H1 (cell line): ENCODE data around the gene KLHL24. TPM values are rescaled to one million over a fixed set of nuclear protein-coding genes. Genes with fewer than 3 reads are reported as not detected.

ENCODE experiments used
- CTCF ChIA-PET: fragments of 300-600 bp; sonication (Branson Sonifier 250); formaldehyde crosslinking; loops from one replicate; lab custom pipeline; 2021; ENCODE audit not compliant: partially characterized antibody; lab: Charles Lee
- POLR2A ChIA-PET: fragments of 300-600 bp; sonication (Branson Sonifier 250); formaldehyde crosslinking; loops from one replicate; lab custom pipeline; 2021; ENCODE audit warnings: inconsistent platforms; ENCODE audit not compliant: partially characterized antibody; lab: Charles Lee
- DNase-seq, 2 experiments: peaks; one replicate each; pipeline versions ENCODE4 v3.0.0 to v3.0.0-alpha.2; 2010 to 2022; ENCODE audit warnings: low spot score in 2 of 2, low read depth in 1 of 2, mixed read lengths in 1 of 2
- FAIRE-seq: peaks from 2 replicates; lab custom pipeline; 2011; peaks lifted over from hg19 to GRCh38; lab: Jason Lieb, UNC
- H2AFZ ChIP-seq: 2 replicates; pipeline ENCODE4 v1.8.1; 2012; ENCODE audit warnings: low read length, inconsistent platforms
- H2AK5ac ChIP-seq: 2 replicates; pipeline ENCODE4 v1.6.1; 2013; ENCODE audit warnings: low read depth, low read length
- H2BK120ac ChIP-seq: replicated peaks from 2 replicates; pipeline ENCODE3; 2013; ENCODE audit warnings: low read depth, low read length, inconsistent platforms
- H2BK12ac ChIP-seq: 2 replicates; pipeline ENCODE4 v1.6.1; 2013; ENCODE audit warnings: low read depth, low read length
- H2BK15ac ChIP-seq: 2 replicates; pipeline ENCODE4 v1.6.1; 2013; ENCODE audit warnings: low read length
- H2BK20ac ChIP-seq: 2 replicates; pipeline ENCODE4 v1.6.1; 2013; ENCODE audit warnings: low read length
- H2BK5ac ChIP-seq: 2 replicates; pipeline ENCODE4 v1.6.1; 2013; ENCODE audit warnings: low read depth, low read length
- H3K14ac ChIP-seq: 2 replicates; pipeline ENCODE4 v1.6.1; 2013; ENCODE audit warnings: inconsistent platforms; ENCODE audit not compliant: insufficient read length
- H3K18ac ChIP-seq: 2 replicates; pipeline ENCODE4 v1.6.1; 2013; ENCODE audit warnings: low read length; ENCODE audit errors: extremely low read depth
- H3K23ac ChIP-seq: 2 replicates; pipeline ENCODE4 v1.6.1; 2013; ENCODE audit warnings: inconsistent platforms; ENCODE audit not compliant: insufficient read length
- H3K23me2 ChIP-seq: 2 replicates; pipeline ENCODE4 v1.6.1; 2013; ENCODE audit warnings: low read depth, low read length
- H3K27ac ChIP-seq: 2 replicates; pipeline ENCODE4 v1.6.1; 2011; ENCODE audit warnings: low read depth, low read length, inconsistent platforms
- H3K27me3 ChIP-seq, 4 experiments: replicated peaks in 1 of 4; 1 replicate in 1 of 4; 2 replicates in 3 of 4; pipeline versions ENCODE4 v1.6.1 to v1.8.1; 2011 to 2013; ENCODE audit warnings: low read length in 3 of 4, mild to moderate bottlenecking in 3 of 4, inconsistent platforms in 2 of 4, mixed read lengths in 2 of 4, moderate library complexity in 1 of 4; ENCODE audit not compliant: control insufficient read depth in 3 of 4, insufficient read depth in 3 of 4; ENCODE audit errors: extremely low read depth in 1 of 4
- H3K36me3 ChIP-seq, 4 experiments: 2 replicates each; pipeline versions ENCODE4 v1.6.1 to v1.8.1; 2011 to 2013; ENCODE audit warnings: mild to moderate bottlenecking in 4 of 4, low read length in 3 of 4, moderate library complexity in 2 of 4, control low read depth in 1 of 4, inconsistent platforms in 1 of 4; ENCODE audit not compliant: insufficient read depth in 4 of 4, control insufficient read depth in 2 of 4
- H3K4ac ChIP-seq: replicated peaks from 2 replicates; pipeline ENCODE3; 2013; ENCODE audit warnings: low read length, low read depth, mixed read lengths, inconsistent platforms; ENCODE audit not compliant: insufficient read length
- H3K4me1 ChIP-seq, 4 experiments: replicated peaks in 1 of 4; 1 replicate in 1 of 4; 2 replicates in 3 of 4; pipeline versions ENCODE4 v1.6.1 to v1.8.1; 2011 to 2013; ENCODE audit warnings: low read length in 3 of 4, inconsistent platforms in 2 of 4, mixed read lengths in 1 of 4; ENCODE audit not compliant: insufficient read depth in 4 of 4, control insufficient read depth in 3 of 4
- H3K4me2 ChIP-seq, 2 experiments: 2 replicates each; pipeline versions ENCODE4 v1.6.1 to v1.8.1; 2011 to 2013; ENCODE audit warnings: low read depth in 2 of 2, low read length in 2 of 2, control low read depth in 1 of 2, inconsistent platforms in 1 of 2, mild to moderate bottlenecking in 1 of 2; ENCODE audit not compliant: insufficient read depth in 1 of 2
- H3K4me3 ChIP-seq, 4 experiments: fragments of 200-600, 300-600 bp in 1 of 4; sonication (generic), shearing (Covaris generic), sonication (Bioruptor Twin) in 1 of 4; 2 replicates each; pipeline versions ENCODE4 v1.5.1 to v1.8.1; 2011 to 2016; ENCODE audit warnings: low read length in 4 of 4, low read depth in 3 of 4, control low read depth in 2 of 4, inconsistent platforms in 2 of 4, mild to moderate bottlenecking in 2 of 4, mixed read lengths in 1 of 4, moderate library complexity in 1 of 4; ENCODE audit not compliant: insufficient read depth in 2 of 4; ENCODE audit errors: extremely low read depth in 1 of 4
- H3K56ac ChIP-seq: replicated peaks from 2 replicates; pipeline ENCODE3; 2013; ENCODE audit warnings: low read depth, mild to moderate bottlenecking, mixed read lengths, low read length, inconsistent platforms; ENCODE audit not compliant: insufficient read length
- H3K79me1 ChIP-seq: 2 replicates; pipeline ENCODE4 v1.6.1; 2013; ENCODE audit warnings: low read depth, low read length, control low read depth
- H3K79me2 ChIP-seq, 2 experiments: 2 replicates each; pipeline versions ENCODE4 v1.6.1 to v1.8.1; 2012 to 2013; ENCODE audit warnings: low read length in 2 of 2, mild to moderate bottlenecking in 2 of 2, inconsistent platforms in 1 of 2; ENCODE audit not compliant: insufficient read depth in 2 of 2, control insufficient read depth in 1 of 2
- H3K9ac ChIP-seq, 4 experiments: replicated peaks in 1 of 4; 1 replicate in 1 of 4; 2 replicates in 3 of 4; pipeline versions ENCODE4 v1.6.1 to v1.8.1; 2011 to 2013; ENCODE audit warnings: low read depth in 3 of 4, low read length in 3 of 4, control low read depth in 2 of 4, mild to moderate bottlenecking in 2 of 4, moderate library complexity in 2 of 4, inconsistent platforms in 1 of 4; ENCODE audit errors: extremely low read depth in 1 of 4
- H3K9me3 ChIP-seq, 2 experiments: 2 replicates each; pipeline versions ENCODE4 v1.6.1 to v1.8.1; 2012 to 2013; ENCODE audit warnings: mild to moderate bottlenecking in 2 of 2, moderate library complexity in 2 of 2, control low read depth in 1 of 2, inconsistent platforms in 1 of 2, low read depth in 1 of 2, low read length in 1 of 2, mixed read lengths in 1 of 2; ENCODE audit not compliant: insufficient read depth in 2 of 2
- H4K20me1 ChIP-seq, 2 experiments: replicated peaks in 1 of 2; 2 replicates each; pipeline versions ENCODE3 to v1.8.1; 2011 to 2013; ENCODE audit warnings: inconsistent platforms in 2 of 2, low read length in 2 of 2, mild to moderate bottlenecking in 1 of 2; ENCODE audit not compliant: insufficient read depth in 2 of 2, control insufficient read depth in 1 of 2
- H4K5ac ChIP-seq: 2 replicates; pipeline ENCODE4 v1.6.1; 2013; ENCODE audit warnings: low read length, low read depth, mixed read lengths, inconsistent platforms; ENCODE audit not compliant: insufficient read length
- H4K8ac ChIP-seq: 2 replicates; pipeline ENCODE4 v1.8.0; 2013; ENCODE audit warnings: mild to moderate bottlenecking, moderate library complexity, low read length, inconsistent platforms; ENCODE audit not compliant: insufficient read depth; ENCODE audit errors: extremely low read depth
- H4K91ac ChIP-seq: replicated peaks from 2 replicates; pipeline ENCODE3; 2013; ENCODE audit warnings: low read length, mixed read lengths, inconsistent platforms; ENCODE audit not compliant: insufficient read length
- ASH2L ChIP-seq: fragments of 200-600, 300-600 bp; sonication (generic); IDR thresholded peaks from one replicate; pipeline ENCODE4 v1.7.1; 2017; ENCODE audit warnings: low read length
- CBX8 ChIP-seq: fragments of 300-800, 300-1000 bp; sonication (generic); IDR thresholded peaks from 2 replicates; pipeline ENCODE4 v1.7.1; 2016; ENCODE audit warnings: low read depth, low read length, borderline replicate concordance
- CEBPB ChIP-seq: IDR thresholded peaks from 2 replicates; pipeline ENCODE4 v1.6.1; 2012; ENCODE audit warnings: low read depth, low read length
- CHD2 ChIP-seq: IDR thresholded peaks from 2 replicates; pipeline ENCODE4 v1.6.1; 2012; ENCODE audit warnings: low read length, improper control_type of control experiment
- CTBP2 ChIP-seq: IDR thresholded peaks from 2 replicates; pipeline ENCODE4 v1.7.0; 2011; ENCODE audit warnings: borderline replicate concordance, mild to moderate bottlenecking, moderate library complexity, mixed read lengths, low read length; ENCODE audit not compliant: insufficient read depth, insufficient read length
- EP300 ChIP-seq, 2 experiments: IDR thresholded peaks; 1 replicate in 1 of 2; 2 replicates in 1 of 2; pipeline ENCODE4 v1.6.1; 2011 to 2012; ENCODE audit warnings: low read depth in 2 of 2, low read length in 2 of 2, mild to moderate bottlenecking in 2 of 2, borderline replicate concordance in 1 of 2, inconsistent platforms in 1 of 2, moderate library complexity in 1 of 2
- GTF2F1 ChIP-seq: IDR thresholded peaks from 2 replicates; pipeline ENCODE4 v1.6.1; 2012; ENCODE audit warnings: low read depth, low read length, improper control_type of control experiment, borderline replicate concordance
- KDM1A ChIP-seq: fragments of 200-600, 300-600 bp; sonication (generic); IDR thresholded peaks from 2 replicates; pipeline ENCODE4 v1.7.1; 2016; ENCODE audit warnings: mild to moderate bottlenecking, low read length, borderline replicate concordance
- PHF8 ChIP-seq: fragments of 200-600 bp; sonication (generic); conservative IDR thresholded peaks from 2 replicates; pipeline ENCODE4 v1.7.1; 2012; ENCODE audit warnings: low read depth, mild to moderate bottlenecking, inconsistent platforms, low read length, moderate library complexity
- POU5F1 ChIP-seq: IDR thresholded peaks from 2 replicates; pipeline ENCODE4 v1.6.1; 2011; ENCODE audit warnings: low read depth, mild to moderate bottlenecking, low read length, moderate library complexity
- SAP30 ChIP-seq: fragments of 300-600 bp; sonication (generic); IDR thresholded peaks from 2 replicates; pipeline ENCODE4 v1.7.1; 2012; ENCODE audit warnings: low read length, moderate library complexity, mild to moderate bottlenecking, inconsistent platforms; ENCODE audit not compliant: insufficient read depth, insufficient replicate concordance
- SP1 ChIP-seq: IDR thresholded peaks from 2 replicates; pipeline ENCODE4 v1.6.1; 2011; ENCODE audit warnings: low read depth, low read length
- SP4 ChIP-seq: IDR thresholded peaks from 2 replicates; pipeline ENCODE4 v1.6.1; 2012; ENCODE audit warnings: low read length, inconsistent platforms
- SRF ChIP-seq: IDR thresholded peaks from 2 replicates; pipeline ENCODE4 v1.6.1; 2011; ENCODE audit warnings: mild to moderate bottlenecking, low read depth, low read length, moderate library complexity
- TBP ChIP-seq: IDR thresholded peaks from 2 replicates; pipeline ENCODE4 v1.6.1; 2011; ENCODE audit warnings: low read depth, low read length, improper control_type of control experiment
- WGBS, 2 experiments: shearing (Covaris generic) in 1 of 2; methylation state at CpG; one replicate each; pipeline versions ENCODE4 v1.1.6 to v1.1.7; 2013 to 2015; ENCODE audit warnings: low lambda C conversion rate in 2 of 2, mixed read lengths in 2 of 2, inconsistent platforms in 1 of 2, low coverage in 1 of 2, missing lambda C conversion rate in 1 of 2; ENCODE audit not compliant: insufficient replicate concordance in 2 of 2, insufficient coverage in 1 of 2, insufficient read length in 1 of 2; ENCODE audit errors: extremely low coverage in 1 of 2, missing lambda C conversion rate in 1 of 2; 5-methylcytosine and 5-hydroxymethylcytosine counted together
- polyA plus RNA-seq, 7 experiments: library from polyadenylated mRNA; depleted of rRNA in 3 of 7; stranded (reverse) in 5 of 7; unstranded in 2 of 7; fragments of >200 nt in 5 of 7; fragments of 200-250 nt in 2 of 7; gene quantifications; 1 replicate in 5 of 7; 2 replicates in 1 of 7; 4 replicates in 1 of 7; pipeline versions ENCODE4 v1.2.1 to v1.2.3, GENCODE V29; 2011 to 2013; ENCODE audit warnings: missing spikeins in 2 of 7, mixed read lengths in 2 of 7
- total RNA-seq: library from RNA; stranded (reverse); fragmentation: NEBNext Ultra II Directional; extraction: Animal tissue kit (Norgen Biotek cat#: 25700); gene quantifications from 2 replicates; pipeline ENCODE4 v1.2.1, GENCODE V29; 2021

Gene KLHL24
- total and polyA plus RNA-seq, 2 of the 8 experiments (the other 6 are each of a cell fraction or from before 2014, with no cell fraction given) = 12.5 to 36.2 TPM

DNA sequence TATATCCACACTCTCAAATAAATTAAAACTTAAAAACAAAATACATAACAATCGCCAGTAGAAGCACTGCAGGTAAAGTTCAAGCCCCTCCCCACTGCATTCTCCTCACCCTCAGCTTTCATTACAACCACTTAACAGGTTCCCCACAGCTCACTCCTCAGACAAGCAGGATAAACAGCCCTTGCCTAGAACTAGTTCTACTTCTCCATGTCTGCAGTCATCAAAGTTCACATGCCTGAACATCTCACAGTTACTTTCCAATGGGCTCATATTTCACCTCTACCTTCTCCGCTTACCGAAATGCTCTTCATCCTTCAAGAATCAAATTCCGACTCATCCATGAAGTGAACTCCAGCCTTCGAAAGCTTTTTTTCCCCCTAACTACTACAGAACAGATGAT lies 66.3 kb downstream of the KLHL24 start:
- FAIRE-seq (no peak), DNase-seq (no peak)
- no peak for TF ChIP-seq ASH2L
- TF ChIP-seq SP1 = no peak
- no peak for TF ChIP-seq CBX8
- no peak for TF ChIP-seq SP4
- TF ChIP-seq GTF2F1 = no peak
- TF ChIP-seq CEBPB = no peak
- TF ChIP-seq CHD2 = no peak
- no peak for TF ChIP-seq PHF8
- no peak for TF ChIP-seq KDM1A
- no peak for TF ChIP-seq EP300 (IDR thresholded peaks at IDR 0.05; ENCODE audit: borderline replicate concordance in 1 of 2, low read depth in 2 of 2, low read length in 2 of 2)
- TF ChIP-seq CTBP2 = no peak
- no peak for TF ChIP-seq SAP30
- TF ChIP-seq TBP = no peak
- no peak for TF ChIP-seq SRF
- TF ChIP-seq POU5F1 = no peak

More for the DNA sequence above, 66.3 kb downstream of the KLHL24 start:
- Histone ChIP-seq H3K36me3 (peaks cover 0 to 6% (median 0%) of the 10 kb centered on the region in 4 experiments; a peak in 2 of 8 replicates), H4K91ac (no peak overlapping the region), H3K4ac (no peak overlapping the region), H4K5ac (peak overlapping the region; percentile 26), H3K56ac (no peak overlapping the region), H3K27me3 (no peaks in the 10 kb centered on the region), H4K8ac (no peak overlapping the region), H3K4me2 (peak overlapping the region; percentile 25 to 37; a peak in 2 of 4 replicates), H3K9me3 (no peaks in the 10 kb centered on the region), H3K79me2 (peaks cover 57 to 88% of the 10 kb centered on the region in 2 experiments), H3K23me2 (peaks cover 10% of the 10 kb centered on the region; the same call in 1 of the 2 replicates), H3K79me1 (peaks cover 5% of the 10 kb centered on the region), H3K9ac (no peak overlapping the region), H2BK20ac (no peak overlapping the region), H2AFZ (no peak overlapping the region), H3K23ac (no peak overlapping the region), H2BK5ac (no peak overlapping the region), H3K4me1 (peaks cover 0 to 15% (median 3%) of the 10 kb centered on the region in 4 experiments; a peak in 4 of 7 replicates), H2AK5ac (no peak overlapping the region), H2BK12ac (no peak overlapping the region), H3K4me3 (no peak overlapping the region), H3K27ac (no peak overlapping the region), H2BK120ac (no peak overlapping the region), H3K18ac (no peak overlapping the region), H3K14ac (no peak overlapping the region), H2BK15ac (no peak overlapping the region), H4K20me1 (peaks cover 9% of the 10 kb centered on the region in 2 experiments)
- CTCF ChIA-PET = interaction anchor here (1.6 kb wide), 1 partner anchor 222 kb away, joined by 6 read pairs; no protein-coding TSS in a partner anchor
- 87% methylated on average over 5 of the region's 5 CpGs; no CpG with 5 or more reads in 1 of the 2 experiments for WGBS, 2 experiments
- POLR2A ChIA-PET = no interaction called here
